Activated CD8-positive, alpha-beta memory T cell treated with anti-CD3 and anti-CD28 coated beads, Interleukin-2, amount 10 ng/mL, durations not matched to agents 7 days and 5 days (primary cell): Measurements from ENCODE around the gene PRR13. TPM values are rescaled to one million over a fixed set of nuclear protein-coding genes. Genes with fewer than 3 reads are reported as not detected.
A peak's percentile ranks its signal among the peaks of the same experiment; 100 is the strongest.

ENCODE experiments used
- ATAC-seq: fragments of 150-1000 bp; cut with Tn5 transposase; one replicate; pipeline ENCODE4 v1.10.0; 2021; ENCODE audit warnings: moderate library complexity
- CTCF ChIA-PET: fragments of 350-600 bp; sonication (Branson Sonifier 250); formaldehyde crosslinking; loops from one replicate; lab custom pipeline; 2021; ENCODE audit warnings: antibody characterized with exemption; lab: Charles Lee
- DNase-seq: peaks from one replicate; pipeline ENCODE4 v3.0.0-alpha.2; 2020
- H3K27ac Mint-ChIP-seq: one replicate; pipeline ENCODE4 v1.8.0; 2021; ENCODE audit warnings: mild to moderate bottlenecking, mixed read lengths
- H3K27me3 Mint-ChIP-seq: one replicate; pipeline ENCODE4 v1.8.0; 2021; ENCODE audit warnings: mixed read lengths
- H3K36me3 Mint-ChIP-seq: one replicate; pipeline ENCODE4 v1.8.0; 2021; ENCODE audit warnings: mild to moderate bottlenecking, mixed read lengths
- H3K4me1 Mint-ChIP-seq: one replicate; pipeline ENCODE4 v1.8.0; 2021; ENCODE audit warnings: mixed read lengths
- H3K4me3 Mint-ChIP-seq: one replicate; pipeline ENCODE4 v1.8.0; 2021; ENCODE audit warnings: mild to moderate bottlenecking, moderate library complexity, mixed read lengths
- H3K9me3 Mint-ChIP-seq: one replicate; pipeline ENCODE4 v1.8.0; 2022; ENCODE audit warnings: low read depth, mixed read lengths
- total RNA-seq, 2 experiments: library from RNA; stranded (reverse); gene quantifications; one replicate each; pipeline ENCODE4 v1.2.3, GENCODE V29; 2021

PRR13 gene
- total RNA-seq, 2 experiments from 2014 or later: 235 to 244 TPM

- CTCF ChIA-PET: interaction anchor here (0.9 to 2.3 kb wide), 6 partner anchors 10 to 184 kb away, joined by 3 to 6 read pairs (median 3); partner anchors contain the start of genes AAAS, ESPL1 and PRR13
- H3K4me1 Mint-ChIP-seq: peaks cover 42% of the 10 kb centered on the region
- H3K27me3 Mint-ChIP-seq: no peaks in the 10 kb centered on the region
- H3K4me3 Mint-ChIP-seq: peak within 1 kb of the TSS; percentile 95
- ATAC-seq (peak; percentile 98), DNase-seq (peak; percentile 99)
- peak within 1 kb of the TSS; percentile 97 for H3K27ac Mint-ChIP-seq
- no peaks in the 10 kb centered on the region for H3K9me3 Mint-ChIP-seq
- H3K36me3 Mint-ChIP-seq: peaks cover 51% of the 10 kb centered on the region
Observed at GRCh38 chr12:53451661-53452158, 10.2 kb downstream of the PRR13 start, which contains the start of gene PCBP2. Gene PCBP2 (plus strand): TSS chr12:53452102. CDS start chr12:53454801, 2,699 bp downstream.

GRCh38 chr12:53452159-53453077, 10.9 kb downstream of the PRR13 start:
- H3K9me3 Mint-ChIP-seq: no peaks in the 10 kb centered on the region
- DNase-seq (peak; percentile 82), ATAC-seq (peak; percentile 35)
- CTCF ChIA-PET: interaction anchor here (0.6 to 1.0 kb wide), 7 partner anchors 10 to 446 kb away, joined by 3 to 5 read pairs (median 3); partner anchors contain the start of gene EIF4B
- peaks cover 53% of the 10 kb centered on the region for H3K36me3 Mint-ChIP-seq
- H3K27me3 Mint-ChIP-seq: no peaks in the 10 kb centered on the region
- H3K27ac Mint-ChIP-seq: peak overlapping the region; percentile 97
- H3K4me1 Mint-ChIP-seq: peaks cover 42% of the 10 kb centered on the region
- peak overlapping the region; percentile 95 for H3K4me3 Mint-ChIP-seq

GRCh38 chr12:53453953-53454640, 12.6 kb downstream of the PRR13 start:
- Mint-ChIP-seq H3K4me3 (peak overlapping the region; percentile 95), H3K4me1 (peaks cover 43% of the 10 kb centered on the region), H3K9me3 (no peaks in the 10 kb centered on the region), H3K36me3 (peaks cover 52% of the 10 kb centered on the region), H3K27ac (peak overlapping the region; percentile 61), H3K27me3 (no peaks in the 10 kb centered on the region)
- ATAC-seq (no peak), DNase-seq (no peak)
- CTCF ChIA-PET: interaction anchor here (1.0 to 1.4 kb wide), 3 partner anchors 23 to 133 kb away, joined by 3 to 5 read pairs (median 5); partner anchors contain the start of gene AAAS

GRCh38 chr12:53454707-53455106, 13.2 kb downstream of the PRR13 start:
- Mint-ChIP-seq H3K27me3 (no peaks in the 10 kb centered on the region), H3K36me3 (peaks cover 55% of the 10 kb centered on the region), H3K4me3 (peak overlapping the region; percentile 95), H3K4me1 (peaks cover 45% of the 10 kb centered on the region), H3K9me3 (no peaks in the 10 kb centered on the region), H3K27ac (peak overlapping the region; percentile 44)
- CTCF ChIA-PET: interaction anchor here (0.8 to 1.4 kb wide), 5 partner anchors 21 to 134 kb away, joined by 3 to 5 read pairs (median 4); partner anchors contain the start of gene AAAS
- DNase-seq (no peak), ATAC-seq (no peak)

- Mint-ChIP-seq H3K36me3 (peaks cover 72% of the 10 kb centered on the region), H3K9me3 (no peaks in the 10 kb centered on the region), H3K4me1 (peaks cover 51% of the 10 kb centered on the region), H3K27ac (no peak overlapping the region), H3K4me3 (no peak overlapping the region), H3K27me3 (no peaks in the 10 kb centered on the region)
- CTCF ChIA-PET: interaction anchor here (0.9 kb wide), 1 partner anchor 136 kb away, joined by 3 read pairs; the partner anchor contains the start of gene AAAS
- no peak for DNase-seq
- no peak for ATAC-seq
Observed at GRCh38 chr12:53456654-53457366, 15.3 kb downstream of the PRR13 start.

- Mint-ChIP-seq H3K4me1 (peaks cover 48% of the 10 kb centered on the region), H3K27ac (no peak overlapping the region), H3K36me3 (peaks cover 78% of the 10 kb centered on the region), H3K27me3 (no peaks in the 10 kb centered on the region), H3K9me3 (no peaks in the 10 kb centered on the region), H3K4me3 (no peak overlapping the region)
- DNase-seq: no peak
- no peak for ATAC-seq
- CTCF ChIA-PET: interaction anchor here (0.9 to 1.7 kb wide), 2 partner anchors 17 to 49 kb away, joined by 4 to 8 read pairs; no protein-coding TSS in a partner anchor
Observed at GRCh38 chr12:53459097-53459496, 17.6 kb downstream of the PRR13 start.

GRCh38 chr12:53461059-53461458, 19.5 kb downstream of the PRR13 start:
- no peak for ATAC-seq
- H3K27me3 Mint-ChIP-seq: no peaks in the 10 kb centered on the region
- H3K27ac Mint-ChIP-seq: peak overlapping the region; percentile 45
- CTCF ChIA-PET: no interaction called here
- no peak overlapping the region for H3K4me3 Mint-ChIP-seq
- peaks cover 37% of the 10 kb centered on the region for H3K4me1 Mint-ChIP-seq
- DNase-seq: no peak
- no peaks in the 10 kb centered on the region for H3K9me3 Mint-ChIP-seq
- peaks cover 78% of the 10 kb centered on the region for H3K36me3 Mint-ChIP-seq

GRCh38 chr12:53461591-53461990, 20.1 kb downstream of the PRR13 start:
- ATAC-seq: no peak
- Mint-ChIP-seq H3K36me3 (peaks cover 80% of the 10 kb centered on the region), H3K27me3 (no peaks in the 10 kb centered on the region), H3K4me3 (no peak overlapping the region), H3K4me1 (peaks cover 37% of the 10 kb centered on the region), H3K9me3 (no peaks in the 10 kb centered on the region), H3K27ac (no peak overlapping the region)
- no peak for DNase-seq
- CTCF ChIA-PET: interaction anchor here (0.7 to 1.3 kb wide), 2 partner anchors 9 to 109 kb away, joined by 3 read pairs; no protein-coding TSS in a partner anchor

- Mint-ChIP-seq H3K4me3 (no peak overlapping the region), H3K36me3 (peaks cover 88% of the 10 kb centered on the region), H3K4me1 (peaks cover 41% of the 10 kb centered on the region), H3K27ac (no peak overlapping the region), H3K9me3 (no peaks in the 10 kb centered on the region), H3K27me3 (no peaks in the 10 kb centered on the region)
- DNase-seq (no peak), ATAC-seq (no peak)
- CTCF ChIA-PET: interaction anchor here (1.2 to 1.3 kb wide), 2 partner anchors 10 to 111 kb away, joined by 3 read pairs; no protein-coding TSS in a partner anchor
Observed at GRCh38 chr12:53462935-53463334, 21.4 kb downstream of the PRR13 start.

- Mint-ChIP-seq H3K4me1 (peaks cover 46% of the 10 kb centered on the region), H3K27me3 (no peaks in the 10 kb centered on the region), H3K9me3 (no peaks in the 10 kb centered on the region), H3K27ac (no peak overlapping the region), H3K36me3 (peaks cover 88% of the 10 kb centered on the region), H3K4me3 (no peak overlapping the region)
- no peak for ATAC-seq
- DNase-seq: no peak
- CTCF ChIA-PET: interaction anchor here (0.9 to 1.8 kb wide), 3 partner anchors 11 to 45 kb away, joined by 4 to 8 read pairs (median 5); no protein-coding TSS in a partner anchor
Observed at GRCh38 chr12:53463802-53464560, 22.4 kb downstream of the PRR13 start.

- ATAC-seq (no peak), DNase-seq (no peak)
- CTCF ChIA-PET: interaction anchor here (0.9 to 1.8 kb wide), 3 partner anchors 12 to 44 kb away, joined by 4 to 8 read pairs (median 5); no protein-coding TSS in a partner anchor
- no peaks in the 10 kb centered on the region for H3K27me3 Mint-ChIP-seq
- peak overlapping the region; percentile 30 for H3K27ac Mint-ChIP-seq
- H3K36me3 Mint-ChIP-seq: peaks cover 83% of the 10 kb centered on the region
- H3K4me1 Mint-ChIP-seq: peaks cover 41% of the 10 kb centered on the region
- H3K4me3 Mint-ChIP-seq: no peak overlapping the region
- H3K9me3 Mint-ChIP-seq: no peaks in the 10 kb centered on the region
Observed at GRCh38 chr12:53464685-53465418, 23.3 kb downstream of the PRR13 start.
